ENCODE results near the gene NBEAL1.
"Not testable (repeated sequence)": the region's sequence is repeated elsewhere in the genome, so short reads cannot be mapped to it uniquely, and the experiment has no call there.

Gene NBEAL1

GRCh38 chr2:203225423-203226039 lies 210.9 kb downstream of the NBEAL1 start:
- no peak for DNase-seq (ENCODE audit: low read depth in 2 of 2)

GRCh38 chr2:203229674-203230073 lies 215.0 kb downstream of the NBEAL1 start:
- DNase-seq (ENCODE audit: low read depth in 2 of 2): not testable (repeated sequence)

- no peak for DNase-seq (ENCODE audit: low read depth in 2 of 2)
Observed at GRCh38 chr2:203237346-203238238, 222.9 kb downstream of the NBEAL1 start.

- no peak for DNase-seq (ENCODE audit: low read depth in 2 of 2)
Observed at GRCh38 chr2:203238292-203238703, 223.6 kb downstream of the NBEAL1 start.

- DNase-seq (ENCODE audit: low read depth in 2 of 2): peak; percentile 93 to 98
Observed at GRCh38 chr2:203238704-203239526, 224.2 kb downstream of the NBEAL1 start, which contains the start of gene CYP20A1. TSS of gene CYP20A1 (plus strand) at chr2:203239018. CDS start at chr2:203239063, 45 bp downstream.

GRCh38 chr2:203240491-203240890 lies 225.8 kb downstream of the NBEAL1 start:
- DNase-seq (ENCODE audit: low read depth in 2 of 2): no peak

GRCh38 chr2:203242518-203242917 lies 227.8 kb downstream of the NBEAL1 start:
- DNase-seq (ENCODE audit: low read depth in 2 of 2): no peak

- no peak for DNase-seq (ENCODE audit: low read depth in 2 of 2)
Observed at GRCh38 chr2:203246646-203247045, 232.0 kb downstream of the NBEAL1 start.

- no peak for DNase-seq (ENCODE audit: low read depth in 2 of 2)
Observed at GRCh38 chr2:203252818-203253217, 238.1 kb downstream of the NBEAL1 start.

- DNase-seq (ENCODE audit: low read depth in 2 of 2): not testable (repeated sequence)
Observed at GRCh38 chr2:203253422-203254095, 238.9 kb downstream of the NBEAL1 start.

- no peak for DNase-seq (ENCODE audit: low read depth in 2 of 2)
Observed at GRCh38 chr2:203261326-203262159, 246.9 kb downstream of the NBEAL1 start.
